Measurements from ENCODE around the gene TMEM164.

TMEM164 gene

DNA sequence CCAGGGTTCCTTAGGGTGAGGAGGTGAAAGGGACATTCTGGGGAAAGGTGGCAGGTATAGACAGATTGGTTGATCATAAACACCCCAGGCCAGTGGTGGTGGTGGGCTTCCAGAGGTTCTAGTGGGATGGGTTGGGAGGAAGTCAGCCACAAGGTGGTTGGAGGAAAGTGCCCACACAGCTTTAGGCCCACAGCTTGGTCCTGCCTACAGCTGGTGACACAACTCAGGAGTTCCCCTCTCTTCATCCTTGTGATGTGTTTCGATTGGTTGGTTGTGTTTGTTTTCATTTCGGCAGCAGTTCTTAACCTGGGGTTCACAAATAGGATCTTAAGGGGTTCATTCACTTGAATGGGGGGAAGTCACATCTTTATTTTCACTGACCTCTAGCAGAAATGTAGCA is 157.0 kb downstream of the TMEM164 start:
- DNase-seq (ENCODE audit: extremely low read depth, low read depth) = no peak
- TF ChIP-seq, protein P1, sequence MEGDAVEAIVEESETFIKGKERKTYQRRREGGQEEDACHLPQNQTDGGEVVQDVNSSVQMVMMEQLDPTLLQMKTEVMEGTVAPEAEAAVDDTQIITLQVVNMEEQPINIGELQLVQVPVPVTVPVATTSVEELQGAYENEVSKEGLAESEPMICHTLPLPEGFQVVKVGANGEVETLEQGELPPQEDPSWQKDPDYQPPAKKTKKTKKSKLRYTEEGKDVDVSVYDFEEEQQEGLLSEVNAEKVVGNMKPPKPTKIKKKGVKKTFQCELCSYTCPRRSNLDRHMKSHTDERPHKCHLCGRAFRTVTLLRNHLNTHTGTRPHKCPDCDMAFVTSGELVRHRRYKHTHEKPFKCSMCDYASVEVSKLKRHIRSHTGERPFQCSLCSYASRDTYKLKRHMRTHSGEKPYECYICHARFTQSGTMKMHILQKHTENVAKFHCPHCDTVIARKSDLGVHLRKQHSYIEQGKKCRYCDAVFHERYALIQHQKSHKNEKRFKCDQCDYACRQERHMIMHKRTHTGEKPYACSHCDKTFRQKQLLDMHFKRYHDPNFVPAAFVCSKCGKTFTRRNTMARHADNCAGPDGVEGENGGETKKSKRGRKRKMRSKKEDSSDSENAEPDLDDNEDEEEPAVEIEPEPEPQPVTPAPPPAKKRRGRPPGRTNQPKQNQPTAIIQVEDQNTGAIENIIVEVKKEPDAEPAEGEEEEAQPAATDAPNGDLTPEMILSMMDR (IDR thresholded peaks at IDR 0.05; ENCODE audit: low read depth, low read length) = no peak

DNA sequence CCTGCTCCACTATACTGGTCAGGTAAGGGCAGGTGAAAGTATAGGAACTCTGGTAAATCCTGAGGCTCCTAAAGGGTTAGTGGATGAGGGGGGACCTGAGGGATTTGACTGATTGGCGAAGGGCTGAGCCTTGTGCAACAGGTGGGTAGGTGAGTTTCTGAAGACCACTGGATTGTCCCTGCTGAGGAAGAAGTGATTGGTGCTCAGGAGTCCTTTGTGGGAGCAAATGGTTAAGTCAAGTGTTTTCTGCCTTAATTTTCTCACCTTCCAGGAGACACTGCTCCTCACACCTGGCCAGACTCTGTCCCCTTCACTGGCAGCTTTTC is 158.4 kb downstream of the TMEM164 start:
- TF ChIP-seq, protein P1 (IDR thresholded peaks at IDR 0.05; ENCODE audit: low read depth, low read length) = no peak
- DNase-seq (ENCODE audit: extremely low read depth, low read depth) = no peak

DNA sequence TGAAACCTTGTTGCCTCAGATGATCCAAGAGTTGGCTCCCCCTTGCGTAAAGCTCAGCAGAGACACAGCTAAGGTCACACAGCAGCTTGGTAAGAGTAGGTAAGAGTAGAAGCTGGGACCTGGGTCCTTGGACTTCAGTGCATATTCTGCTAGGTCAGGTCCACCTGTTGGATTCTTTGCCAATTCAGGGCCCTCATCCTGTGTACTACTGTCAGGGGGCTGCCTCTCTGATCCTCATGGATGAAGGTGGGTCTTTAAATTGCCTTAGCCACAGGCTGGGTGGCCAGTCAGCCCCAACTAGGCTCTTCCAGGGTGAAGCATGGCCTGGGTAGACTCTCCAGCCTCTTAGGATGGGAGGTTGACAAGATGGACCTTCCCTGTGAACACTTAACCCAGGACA is 159.2 kb downstream of the TMEM164 start:
- no peak for DNase-seq (ENCODE audit: extremely low read depth, low read depth)
- TF ChIP-seq, protein P1 (IDR thresholded peaks at IDR 0.05; ENCODE audit: low read depth, low read length) = no peak

DNA sequence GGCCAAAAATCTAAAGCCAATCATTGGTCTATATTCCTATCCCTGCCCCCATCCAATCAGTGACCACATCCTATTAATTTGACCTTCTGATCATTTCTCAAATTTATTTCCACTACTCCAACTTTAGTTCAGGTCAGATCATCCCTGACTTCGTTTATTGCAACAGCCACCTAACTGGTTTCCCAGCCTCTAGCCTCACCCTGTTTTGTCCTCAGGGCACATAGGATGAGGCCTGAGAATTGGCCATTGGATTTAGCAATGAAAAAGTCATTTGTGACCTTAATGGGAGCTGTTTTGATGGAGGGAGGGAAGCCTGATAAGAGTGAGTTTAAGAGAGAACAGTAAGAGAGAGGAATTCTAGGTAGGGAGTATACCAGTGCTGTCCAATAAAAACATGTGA is 160.0 kb downstream of the TMEM164 start:
- DNase-seq (ENCODE audit: extremely low read depth, low read depth) = no peak
- TF ChIP-seq, protein P1 (IDR thresholded peaks at IDR 0.05; ENCODE audit: low read depth, low read length) = no peak

DNA sequence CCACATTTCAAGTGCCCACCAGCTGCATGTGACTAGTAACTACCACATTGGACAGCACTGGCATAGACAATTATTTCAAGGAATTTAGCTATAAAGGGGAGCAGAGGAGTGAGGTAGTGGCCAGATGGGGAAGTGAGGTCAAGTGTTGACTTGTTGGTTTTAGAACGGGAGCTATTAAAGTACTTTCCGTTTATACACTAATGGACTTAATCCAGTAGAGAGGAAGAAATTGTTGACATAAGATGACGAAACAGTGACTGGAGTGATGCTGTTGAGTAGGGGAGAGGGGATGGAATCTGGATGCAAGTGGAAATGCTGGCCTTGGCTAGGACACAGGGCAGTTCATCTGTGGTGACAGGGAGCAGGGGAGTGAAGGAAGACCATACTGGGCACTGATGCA is 160.6 kb downstream of the TMEM164 start:
- DNase-seq (ENCODE audit: extremely low read depth, low read depth) = no peak
- TF ChIP-seq, protein P1 (IDR thresholded peaks at IDR 0.05; ENCODE audit: low read depth, low read length) = no peak

DNA sequence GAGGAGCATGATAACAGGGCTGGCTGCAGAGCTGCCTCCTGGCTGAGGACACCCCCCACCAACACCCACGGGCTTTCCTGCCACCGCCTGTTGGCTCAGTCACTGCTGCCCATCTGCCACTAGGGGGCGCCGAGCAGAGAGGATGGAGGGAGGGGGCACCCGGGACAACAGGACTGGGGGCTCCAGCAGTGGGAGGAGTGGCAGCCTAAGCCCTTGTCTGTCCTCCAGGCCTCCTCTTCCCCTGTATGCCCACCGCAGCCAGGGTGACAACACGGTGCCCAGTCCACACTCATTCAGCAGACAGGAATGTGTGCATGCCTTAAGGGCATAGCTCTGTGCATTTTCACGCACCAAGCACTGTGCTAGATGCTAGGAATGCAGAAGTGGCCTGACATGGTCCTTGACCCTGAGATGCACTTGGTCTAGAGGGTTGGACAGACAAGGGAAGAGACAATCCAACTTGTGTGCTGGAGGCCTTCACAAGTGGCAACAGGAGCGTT is 165.1 kb downstream of the TMEM164 start:
- TF ChIP-seq, protein P1 (IDR thresholded peaks at IDR 0.05; ENCODE audit: low read depth, low read length) = peak; percentile 51
- no peak for DNase-seq (ENCODE audit: extremely low read depth, low read depth)

- TF ChIP-seq, protein P1 (IDR thresholded peaks at IDR 0.05; ENCODE audit: low read depth, low read length) = no peak
These were observed 165.7 kb downstream of the TMEM164 start for GRCh38 chrX:110168585-110168984.

More at GRCh38 chrX:110168585-110168984, 165.7 kb downstream of the TMEM164 start:
- no peak for DNase-seq (ENCODE audit: extremely low read depth, low read depth)

All from AG09319 (cell line).